ENCODE measurements around the gene MAGI1.
A peak's percentile ranks its signal among the peaks of the same experiment; 100 is the strongest.

The MAGI1 gene

GRCh38 chr3:65625305-65625704 is 413.4 kb downstream of the MAGI1 start:
- no peaks in the 10 kb centered on the region for H3K9me3 ChIP-seq (ENCODE audit: insufficient read depth, low read depth, low read length)
- H3F3A ChIP-seq (ENCODE audit: low read depth), result no peaks in the 10 kb centered on the region
- no peak overlapping the region for H3K9ac ChIP-seq (ENCODE audit: low read depth, low read length, poor library complexity, severe bottlenecking)
- no peaks in the 10 kb centered on the region for H3K36me3 ChIP-seq (ENCODE audit: insufficient read depth, low read length)
- no peak overlapping the region for H3K4me2 ChIP-seq (ENCODE audit: low read depth, low read length, poor library complexity, severe bottlenecking)
- no peaks in the 10 kb centered on the region for H3K79me2 ChIP-seq (ENCODE audit: insufficient read depth, low read length)
- no peaks in the 10 kb centered on the region for H3K27me3 ChIP-seq (ENCODE audit: insufficient read depth, low read length, poor library complexity, severe bottlenecking)
- TF ChIP-seq EZH2phosphoT487 (IDR thresholded peaks at IDR 0.05; ENCODE audit: borderline replicate concordance) (no peak), CTCF (conservative IDR thresholded peaks at IDR 0.05; ENCODE audit: low read length) (no peak)
- no peak overlapping the region for H2AFZ ChIP-seq (ENCODE audit: low read length)
- H3K4me3 ChIP-seq (ENCODE audit: low read length, poor library complexity, severe bottlenecking), result no peak overlapping the region
- H4K20me1 ChIP-seq (ENCODE audit: insufficient read depth, low read length, poor library complexity, severe bottlenecking), result no peaks in the 10 kb centered on the region
- peaks cover 33% of the 10 kb centered on the region for H3K4me1 ChIP-seq (ENCODE audit: insufficient read depth, low read length, poor library complexity, severe bottlenecking)
- H3K9me2 ChIP-seq (replicated peaks; ENCODE audit: low read depth, low read length), result no peaks in the 10 kb centered on the region

- Histone ChIP-seq H3K79me2 (ENCODE audit: insufficient read depth, low read length) (no peaks in the 10 kb centered on the region), H3K27me3 (ENCODE audit: insufficient read depth, low read length, poor library complexity, severe bottlenecking) (no peaks in the 10 kb centered on the region), H3F3A (ENCODE audit: low read depth) (no peaks in the 10 kb centered on the region), H3K4me2 (ENCODE audit: low read depth, low read length, poor library complexity, severe bottlenecking) (no peak overlapping the region), H4K20me1 (ENCODE audit: insufficient read depth, low read length, poor library complexity, severe bottlenecking) (no peaks in the 10 kb centered on the region), H3K4me3 (ENCODE audit: low read length, poor library complexity, severe bottlenecking) (no peak overlapping the region), H2AFZ (ENCODE audit: low read length) (no peak overlapping the region), H3K9me3 (ENCODE audit: insufficient read depth, low read depth, low read length) (no peaks in the 10 kb centered on the region), H3K36me3 (ENCODE audit: insufficient read depth, low read length) (no peaks in the 10 kb centered on the region), H3K4me1 (ENCODE audit: insufficient read depth, low read length, poor library complexity, severe bottlenecking) (peaks cover 48% of the 10 kb centered on the region), H3K9me2 (replicated peaks; ENCODE audit: low read depth, low read length) (no peaks in the 10 kb centered on the region), H3K9ac (ENCODE audit: low read depth, low read length, poor library complexity, severe bottlenecking) (no peak overlapping the region)
- TF ChIP-seq EZH2phosphoT487 (IDR thresholded peaks at IDR 0.05; ENCODE audit: borderline replicate concordance), result no peak
- TF ChIP-seq CTCF (conservative IDR thresholded peaks at IDR 0.05; ENCODE audit: low read length), result no peak
Measured at GRCh38 chr3:65623362-65623761, 415.4 kb downstream of the MAGI1 start.

- Histone ChIP-seq H3K27me3 (ENCODE audit: insufficient read depth, low read length, poor library complexity, severe bottlenecking) (no peaks in the 10 kb centered on the region), H2AFZ (ENCODE audit: low read length) (no peak overlapping the region), H3K4me1 (ENCODE audit: insufficient read depth, low read length, poor library complexity, severe bottlenecking) (peaks cover 39% of the 10 kb centered on the region), H3K9me3 (ENCODE audit: insufficient read depth, low read depth, low read length) (no peaks in the 10 kb centered on the region), H3F3A (ENCODE audit: low read depth) (no peaks in the 10 kb centered on the region), H3K79me2 (ENCODE audit: insufficient read depth, low read length) (no peaks in the 10 kb centered on the region), H3K9me2 (replicated peaks; ENCODE audit: low read depth, low read length) (no peaks in the 10 kb centered on the region), H3K4me3 (ENCODE audit: low read length, poor library complexity, severe bottlenecking) (no peak overlapping the region), H3K4me2 (ENCODE audit: low read depth, low read length, poor library complexity, severe bottlenecking) (peak overlapping the region; percentile 20), H3K36me3 (ENCODE audit: insufficient read depth, low read length) (no peaks in the 10 kb centered on the region), H3K9ac (ENCODE audit: low read depth, low read length, poor library complexity, severe bottlenecking) (no peak overlapping the region), H4K20me1 (ENCODE audit: insufficient read depth, low read length, poor library complexity, severe bottlenecking) (no peaks in the 10 kb centered on the region)
- no peak for TF ChIP-seq EZH2phosphoT487 (IDR thresholded peaks at IDR 0.05; ENCODE audit: borderline replicate concordance)
- TF ChIP-seq CTCF (conservative IDR thresholded peaks at IDR 0.05; ENCODE audit: low read length), result no peak
Measured at GRCh38 chr3:65619888-65620287, 418.8 kb downstream of the MAGI1 start.

All from Loucy (cell line).